Measurements from ENCODE around the gene ARHGAP20. TPM values are rescaled to one million over a fixed set of nuclear protein-coding genes. Genes with fewer than 3 reads are reported as not detected.

Gene ARHGAP20
- total RNA-seq, 2 experiments from 2014 or later: not detected

DNA sequence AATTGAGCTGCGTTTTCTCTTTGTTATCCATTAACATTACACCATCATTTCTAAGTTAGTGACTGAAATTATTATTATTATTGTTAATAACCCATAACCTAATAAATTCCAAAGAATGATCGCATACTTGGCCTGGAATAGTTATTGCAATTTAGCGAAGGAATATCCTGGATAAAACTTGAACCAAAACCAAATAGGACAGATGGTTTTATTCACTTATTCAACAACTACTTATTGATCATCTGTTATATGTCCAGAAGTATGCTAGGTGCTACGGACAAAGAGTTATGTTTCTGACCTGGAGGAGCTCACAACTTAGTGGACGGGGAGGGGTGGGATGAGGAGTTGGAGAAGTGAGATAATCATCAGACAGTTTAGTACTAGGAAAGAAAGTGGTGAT, 44.8 kb upstream of the ARHGAP20 start:
- Histone ChIP-seq H3K36me3 (ENCODE audit: insufficient read depth, low read length) (no peaks in the 10 kb centered on the region), H3K4me1 (ENCODE audit: insufficient read depth, low read length) (no peaks in the 10 kb centered on the region), H3K4me3 (ENCODE audit: low read length) (no peak overlapping the region), H3K27ac (ENCODE audit: low read depth in 1 of 2, low read length in 2 of 2) (no peak overlapping the region), H3K9me3 (ENCODE audit: control insufficient read depth in 1 of 2, insufficient read depth in 1 of 2, low read length in 2 of 2) (peaks cover 0 to 3% of the 10 kb centered on the region in 2 experiments), H3K27me3 (ENCODE audit: control insufficient read depth in 1 of 2, insufficient read depth in 2 of 2, low read length in 2 of 2) (no peaks in the 10 kb centered on the region)
- peaks cover 34% of the 10 kb centered on the region for H3K27me3 Mint-ChIP-seq
- no peaks in the 10 kb centered on the region for H3K4me1 Mint-ChIP-seq (ENCODE audit: low read depth)
- peaks cover 6% of the 10 kb centered on the region for H3K9me3 Mint-ChIP-seq
- H3K36me3 Mint-ChIP-seq (ENCODE audit: low read depth): no peaks in the 10 kb centered on the region
- TF ChIP-seq, protein P1, sequence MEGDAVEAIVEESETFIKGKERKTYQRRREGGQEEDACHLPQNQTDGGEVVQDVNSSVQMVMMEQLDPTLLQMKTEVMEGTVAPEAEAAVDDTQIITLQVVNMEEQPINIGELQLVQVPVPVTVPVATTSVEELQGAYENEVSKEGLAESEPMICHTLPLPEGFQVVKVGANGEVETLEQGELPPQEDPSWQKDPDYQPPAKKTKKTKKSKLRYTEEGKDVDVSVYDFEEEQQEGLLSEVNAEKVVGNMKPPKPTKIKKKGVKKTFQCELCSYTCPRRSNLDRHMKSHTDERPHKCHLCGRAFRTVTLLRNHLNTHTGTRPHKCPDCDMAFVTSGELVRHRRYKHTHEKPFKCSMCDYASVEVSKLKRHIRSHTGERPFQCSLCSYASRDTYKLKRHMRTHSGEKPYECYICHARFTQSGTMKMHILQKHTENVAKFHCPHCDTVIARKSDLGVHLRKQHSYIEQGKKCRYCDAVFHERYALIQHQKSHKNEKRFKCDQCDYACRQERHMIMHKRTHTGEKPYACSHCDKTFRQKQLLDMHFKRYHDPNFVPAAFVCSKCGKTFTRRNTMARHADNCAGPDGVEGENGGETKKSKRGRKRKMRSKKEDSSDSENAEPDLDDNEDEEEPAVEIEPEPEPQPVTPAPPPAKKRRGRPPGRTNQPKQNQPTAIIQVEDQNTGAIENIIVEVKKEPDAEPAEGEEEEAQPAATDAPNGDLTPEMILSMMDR (IDR thresholded peaks at IDR 0.05): no peak
- no peak overlapping the region for H3K4me3 Mint-ChIP-seq
- H3K27ac Mint-ChIP-seq: no peak overlapping the region
- ChIA-PET POLR2A (no interaction called here), CTCF (no interaction called here)
- ATAC-seq (ENCODE audit: poor library complexity): no peak
- no peak for DNase-seq
- intact Hi-C loops (cut with DNase I, micrococcal nuclease): no loop called here

- H3K4me1 ChIP-seq (ENCODE audit: insufficient read depth, low read length): no peaks in the 10 kb centered on the region
- no peak overlapping the region for H3K4me3 Mint-ChIP-seq
- H3K4me1 Mint-ChIP-seq (ENCODE audit: low read depth): no peaks in the 10 kb centered on the region
- H3K9me3 Mint-ChIP-seq: peaks cover 6% of the 10 kb centered on the region
- ATAC-seq (ENCODE audit: poor library complexity): no peak
- no peak overlapping the region for H3K27ac ChIP-seq (ENCODE audit: low read depth in 1 of 2, low read length in 2 of 2)
- TF ChIP-seq, protein P1 (IDR thresholded peaks at IDR 0.05): no peak
- CTCF ChIA-PET: interaction anchor here (0.6 kb wide), 1 partner anchor 17 kb away, joined by 3 read pairs; no protein-coding TSS in a partner anchor
- DNase-seq: no peak
- H3K9me3 ChIP-seq (ENCODE audit: control insufficient read depth in 1 of 2, insufficient read depth in 1 of 2, low read length in 2 of 2): peaks cover 0 to 3% of the 10 kb centered on the region in 2 experiments
- no peak overlapping the region for H3K27ac Mint-ChIP-seq
- H3K4me3 ChIP-seq (ENCODE audit: low read length): no peak overlapping the region
- no peaks in the 10 kb centered on the region for H3K36me3 ChIP-seq (ENCODE audit: insufficient read depth, low read length)
- no peaks in the 10 kb centered on the region for H3K36me3 Mint-ChIP-seq (ENCODE audit: low read depth)
- intact Hi-C loops (cut with DNase I, micrococcal nuclease): no loop called here
- POLR2A ChIA-PET: no interaction called here
- no peaks in the 10 kb centered on the region for H3K27me3 ChIP-seq (ENCODE audit: control insufficient read depth in 1 of 2, insufficient read depth in 2 of 2, low read length in 2 of 2)
- peaks cover 33% of the 10 kb centered on the region for H3K27me3 Mint-ChIP-seq
Observed at GRCh38 chr11:110755941-110756340, 43.7 kb upstream of the ARHGAP20 start.

GRCh38 chr11:110752890-110753289, 40.7 kb upstream of the ARHGAP20 start:
- TF ChIP-seq, protein P1 (IDR thresholded peaks at IDR 0.05): no peak
- H3K27me3 ChIP-seq (ENCODE audit: control insufficient read depth in 1 of 2, insufficient read depth in 2 of 2, low read length in 2 of 2): no peaks in the 10 kb centered on the region
- peaks cover 6% of the 10 kb centered on the region for H3K9me3 Mint-ChIP-seq
- H3K36me3 ChIP-seq (ENCODE audit: insufficient read depth, low read length): no peaks in the 10 kb centered on the region
- ATAC-seq (ENCODE audit: poor library complexity) (no peak), DNase-seq (no peak)
- no peak overlapping the region for H3K27ac ChIP-seq (ENCODE audit: low read depth in 1 of 2, low read length in 2 of 2)
- H3K4me1 ChIP-seq (ENCODE audit: insufficient read depth, low read length): no peaks in the 10 kb centered on the region
- H3K4me3 Mint-ChIP-seq: no peak overlapping the region
- H3K4me1 Mint-ChIP-seq (ENCODE audit: low read depth): no peaks in the 10 kb centered on the region
- no peaks in the 10 kb centered on the region for H3K36me3 Mint-ChIP-seq (ENCODE audit: low read depth)
- intact Hi-C loops (cut with DNase I, micrococcal nuclease): no loop called here
- ChIA-PET CTCF (no interaction called here), POLR2A (no interaction called here)
- peaks cover 0 to 3% of the 10 kb centered on the region in 2 experiments for H3K9me3 ChIP-seq (ENCODE audit: control insufficient read depth in 1 of 2, insufficient read depth in 1 of 2, low read length in 2 of 2)
- no peak overlapping the region for H3K27ac Mint-ChIP-seq
- H3K27me3 Mint-ChIP-seq: peaks cover 15% of the 10 kb centered on the region
- no peak overlapping the region for H3K4me3 ChIP-seq (ENCODE audit: low read length)

Measured in CD4-positive, alpha-beta T cell (primary cell).